ENCODE results near the gene POLR2L.

Gene POLR2L

DNA sequence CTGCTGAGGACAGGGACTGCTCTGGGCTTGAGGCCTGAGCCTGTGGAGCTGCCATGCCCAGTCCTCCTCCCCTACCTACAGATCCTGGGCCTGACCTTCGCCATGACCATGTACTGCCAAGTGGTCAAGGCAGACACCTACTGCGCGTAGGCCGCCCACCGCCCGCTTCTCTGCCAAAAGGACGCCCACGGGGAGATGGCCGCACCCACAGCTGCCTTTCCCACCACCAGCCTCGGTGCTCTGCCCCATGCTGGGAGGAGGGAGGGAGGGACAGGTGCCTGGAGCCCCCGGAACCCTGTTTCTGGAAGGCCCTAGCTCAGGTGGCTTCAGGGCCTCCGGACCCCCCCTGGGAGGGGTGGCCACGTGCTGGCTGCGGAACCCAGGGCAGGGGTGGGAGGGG lies 24.2 kb upstream of the POLR2L start:
- Histone ChIP-seq H2AFZ (ENCODE audit: low read depth, low read length, severe bottlenecking) (no peak overlapping the region), H3K27me3 (ENCODE audit: low read length) (no peaks in the 10 kb centered on the region), H3F3A (ENCODE audit: insufficient read depth) (no peaks in the 10 kb centered on the region), H3K4me3 (ENCODE audit: insufficient read depth, low read length, poor library complexity, severe bottlenecking) (no peak overlapping the region), H3K9ac (ENCODE audit: low read length) (no peak overlapping the region), H3K79me2 (ENCODE audit: insufficient read depth, low read length) (no peaks in the 10 kb centered on the region), H3K9me2 (replicated peaks; ENCODE audit: insufficient read depth, low read length) (no peaks in the 10 kb centered on the region), H3K27ac (ENCODE audit: low read depth, low read length) (no peak overlapping the region), H3K4me2 (ENCODE audit: low read depth, low read length, poor library complexity, severe bottlenecking) (no peak overlapping the region), H3K36me3 (ENCODE audit: low read length) (no peaks in the 10 kb centered on the region), H4K20me1 (ENCODE audit: low read depth, low read length) (no peaks in the 10 kb centered on the region), H3K9me3 (ENCODE audit: insufficient read depth, low read length) (no peaks in the 10 kb centered on the region)
- no peak for TF ChIP-seq EZH2phosphoT487 (conservative IDR thresholded peaks at IDR 0.05; ENCODE audit: low read length)
- TF ChIP-seq, protein P1, sequence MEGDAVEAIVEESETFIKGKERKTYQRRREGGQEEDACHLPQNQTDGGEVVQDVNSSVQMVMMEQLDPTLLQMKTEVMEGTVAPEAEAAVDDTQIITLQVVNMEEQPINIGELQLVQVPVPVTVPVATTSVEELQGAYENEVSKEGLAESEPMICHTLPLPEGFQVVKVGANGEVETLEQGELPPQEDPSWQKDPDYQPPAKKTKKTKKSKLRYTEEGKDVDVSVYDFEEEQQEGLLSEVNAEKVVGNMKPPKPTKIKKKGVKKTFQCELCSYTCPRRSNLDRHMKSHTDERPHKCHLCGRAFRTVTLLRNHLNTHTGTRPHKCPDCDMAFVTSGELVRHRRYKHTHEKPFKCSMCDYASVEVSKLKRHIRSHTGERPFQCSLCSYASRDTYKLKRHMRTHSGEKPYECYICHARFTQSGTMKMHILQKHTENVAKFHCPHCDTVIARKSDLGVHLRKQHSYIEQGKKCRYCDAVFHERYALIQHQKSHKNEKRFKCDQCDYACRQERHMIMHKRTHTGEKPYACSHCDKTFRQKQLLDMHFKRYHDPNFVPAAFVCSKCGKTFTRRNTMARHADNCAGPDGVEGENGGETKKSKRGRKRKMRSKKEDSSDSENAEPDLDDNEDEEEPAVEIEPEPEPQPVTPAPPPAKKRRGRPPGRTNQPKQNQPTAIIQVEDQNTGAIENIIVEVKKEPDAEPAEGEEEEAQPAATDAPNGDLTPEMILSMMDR (IDR thresholded peaks at IDR 0.05; ENCODE audit: insufficient read depth, low read length, poor library complexity, severe bottlenecking), result no peak

DNA sequence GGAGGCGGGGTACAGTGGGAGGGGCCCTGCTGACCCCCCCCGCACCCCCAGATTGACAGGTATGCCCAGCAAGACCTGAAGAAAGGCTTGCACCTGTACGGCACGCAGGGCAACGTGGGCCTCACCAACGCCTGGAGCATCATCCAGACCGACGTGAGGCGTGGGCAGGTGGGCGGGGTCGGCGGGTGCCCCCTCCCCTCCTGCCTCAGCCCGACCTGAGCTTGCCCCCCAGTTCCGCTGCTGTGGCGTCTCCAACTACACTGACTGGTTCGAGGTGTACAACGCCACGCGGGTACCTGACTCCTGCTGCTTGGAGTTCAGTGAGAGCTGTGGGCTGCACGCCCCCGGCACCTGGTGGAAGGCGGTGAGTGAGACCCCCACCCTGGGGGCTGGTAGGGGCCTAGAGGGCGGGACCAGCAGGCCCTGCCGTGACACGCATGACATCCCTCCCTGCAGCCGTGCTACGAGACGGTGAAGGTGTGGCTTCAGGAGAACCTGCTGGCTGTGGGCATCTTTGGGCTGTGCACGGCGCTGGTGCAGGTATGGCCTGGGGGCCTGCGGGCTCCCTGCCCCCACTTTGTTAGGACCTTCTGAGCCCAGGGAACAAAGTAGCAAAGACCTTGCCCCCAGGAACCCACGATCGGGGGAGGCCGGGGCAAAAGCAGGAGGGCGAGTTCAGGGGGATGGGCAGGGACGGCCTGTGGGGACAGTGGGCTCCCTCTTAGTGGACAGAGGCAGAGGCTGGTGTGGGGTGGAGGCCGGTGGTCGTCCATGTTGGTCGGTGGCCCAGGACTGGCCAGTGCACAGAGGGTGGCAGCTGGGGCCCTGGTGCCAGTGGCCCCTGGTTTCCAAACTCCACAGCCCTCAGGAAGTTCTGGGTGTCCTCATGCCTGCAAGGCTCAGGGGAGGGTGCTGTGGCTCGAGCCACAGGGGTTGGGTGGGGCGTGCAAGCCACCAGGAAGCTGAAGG lies 23.4 kb upstream of the POLR2L start:
- no peak overlapping the region for H2AFZ ChIP-seq (ENCODE audit: low read depth, low read length, severe bottlenecking)
- no peaks in the 10 kb centered on the region for H3K27me3 ChIP-seq (ENCODE audit: low read length)
- H3K79me2 ChIP-seq (ENCODE audit: insufficient read depth, low read length), result no peaks in the 10 kb centered on the region
- H3F3A ChIP-seq (ENCODE audit: insufficient read depth), result no peaks in the 10 kb centered on the region
- no peak overlapping the region for H3K9ac ChIP-seq (ENCODE audit: low read length)
- H3K9me3 ChIP-seq (ENCODE audit: insufficient read depth, low read length), result no peaks in the 10 kb centered on the region
- H3K4me3 ChIP-seq (ENCODE audit: insufficient read depth, low read length, poor library complexity, severe bottlenecking), result no peak overlapping the region
- H3K36me3 ChIP-seq (ENCODE audit: low read length), result no peaks in the 10 kb centered on the region
- H3K4me2 ChIP-seq (ENCODE audit: low read depth, low read length, poor library complexity, severe bottlenecking), result no peak overlapping the region
- no peaks in the 10 kb centered on the region for H3K9me2 ChIP-seq (replicated peaks; ENCODE audit: insufficient read depth, low read length)
- H4K20me1 ChIP-seq (ENCODE audit: low read depth, low read length), result no peaks in the 10 kb centered on the region
- TF ChIP-seq, protein P1 (IDR thresholded peaks at IDR 0.05; ENCODE audit: insufficient read depth, low read length, poor library complexity, severe bottlenecking), result no peak
- no peak for TF ChIP-seq EZH2phosphoT487 (conservative IDR thresholded peaks at IDR 0.05; ENCODE audit: low read length)
- H3K27ac ChIP-seq (ENCODE audit: low read depth, low read length), result no peak overlapping the region

DNA sequence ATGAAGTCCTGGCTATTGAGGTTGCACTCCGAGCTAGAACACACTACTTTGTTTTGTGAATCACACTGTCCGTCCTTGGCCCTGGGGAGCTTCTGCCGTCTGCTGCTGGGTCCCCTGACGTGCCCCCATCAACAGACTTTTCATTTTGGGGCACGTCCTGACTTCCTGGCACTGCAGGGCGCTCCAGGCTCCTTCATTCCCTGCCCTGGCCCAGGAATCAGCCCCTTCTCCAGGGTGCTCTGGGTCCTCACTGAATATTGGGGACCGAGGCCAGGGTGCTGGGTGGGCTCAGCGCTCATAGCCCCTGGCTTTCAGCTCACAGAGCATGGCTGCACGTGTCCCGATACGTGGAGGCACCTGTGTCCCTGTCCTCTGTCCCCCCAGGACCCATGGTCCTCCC lies 22.6 kb upstream of the POLR2L start:
- no peaks in the 10 kb centered on the region for H3K9me3 ChIP-seq (ENCODE audit: insufficient read depth, low read length)
- no peaks in the 10 kb centered on the region for H3K36me3 ChIP-seq (ENCODE audit: low read length)
- H3K4me2 ChIP-seq (ENCODE audit: low read depth, low read length, poor library complexity, severe bottlenecking), result no peak overlapping the region
- no peaks in the 10 kb centered on the region for H3K27me3 ChIP-seq (ENCODE audit: low read length)
- H3K4me3 ChIP-seq (ENCODE audit: insufficient read depth, low read length, poor library complexity, severe bottlenecking), result no peak overlapping the region
- no peak overlapping the region for H3K9ac ChIP-seq (ENCODE audit: low read length)
- no peak overlapping the region for H3K27ac ChIP-seq (ENCODE audit: low read depth, low read length)
- no peaks in the 10 kb centered on the region for H4K20me1 ChIP-seq (ENCODE audit: low read depth, low read length)
- H3F3A ChIP-seq (ENCODE audit: insufficient read depth), result no peaks in the 10 kb centered on the region
- H2AFZ ChIP-seq (ENCODE audit: low read depth, low read length, severe bottlenecking), result no peak overlapping the region
- no peaks in the 10 kb centered on the region for H3K9me2 ChIP-seq (replicated peaks; ENCODE audit: insufficient read depth, low read length)
- no peaks in the 10 kb centered on the region for H3K79me2 ChIP-seq (ENCODE audit: insufficient read depth, low read length)
- TF ChIP-seq, protein P1 (IDR thresholded peaks at IDR 0.05; ENCODE audit: insufficient read depth, low read length, poor library complexity, severe bottlenecking), result no peak
- TF ChIP-seq EZH2phosphoT487 (conservative IDR thresholded peaks at IDR 0.05; ENCODE audit: low read length), result no peak
